ENCODE measurements around the gene DDX5.
A peak's percentile ranks its signal among the peaks of the same experiment; 100 is the strongest.

The DDX5 gene

GRCh38 chr17:64491994-64492393, 14.1 kb downstream of the DDX5 start:
- in situ Hi-C loops (cut with HindIII; ENCODE audit: low sequenced_read_pairs): loop anchor here (10.0 kb wide), 1 partner anchor 187 kb away; no protein-coding TSS in a partner anchor
- TF ChIP-seq CTCF (IDR thresholded peaks at IDR 0.05; ENCODE audit: low read depth, low read length, missing control alignments): no peak
- no peak overlapping the region for H3K4me3 ChIP-seq (ENCODE audit: low read depth, low read length)
- DNase-seq (ENCODE audit: low read depth): no peak

GRCh38 chr17:64491034-64491860, 14.8 kb downstream of the DDX5 start:
- no peak overlapping the region for H3K4me3 ChIP-seq (ENCODE audit: low read depth, low read length)
- TF ChIP-seq CTCF (IDR thresholded peaks at IDR 0.05; ENCODE audit: low read depth, low read length, missing control alignments): peak; percentile 74
- DNase-seq (ENCODE audit: low read depth): no peak
- in situ Hi-C loops (cut with HindIII; ENCODE audit: low sequenced_read_pairs): loop anchor here (10.0 kb wide), 1 partner anchor 186 kb away; no protein-coding TSS in a partner anchor

- H3K4me3 ChIP-seq (ENCODE audit: low read depth, low read length): no peak overlapping the region
- no peak for TF ChIP-seq CTCF (IDR thresholded peaks at IDR 0.05; ENCODE audit: low read depth, low read length, missing control alignments)
- no peak for DNase-seq (ENCODE audit: low read depth)
- in situ Hi-C loops (cut with HindIII; ENCODE audit: low sequenced_read_pairs): no loop called here
Observed at GRCh38 chr17:64488301-64488700, 17.8 kb downstream of the DDX5 start.

GRCh38 chr17:64484380-64484779, 21.7 kb downstream of the DDX5 start:
- in situ Hi-C loops (cut with HindIII; ENCODE audit: low sequenced_read_pairs): loop anchor here (5.0 kb wide), 1 partner anchor 57 kb away; no protein-coding TSS in a partner anchor
- no peak for DNase-seq (ENCODE audit: low read depth)
- TF ChIP-seq CTCF (IDR thresholded peaks at IDR 0.05; ENCODE audit: low read depth, low read length, missing control alignments): no peak
- H3K4me3 ChIP-seq (ENCODE audit: low read depth, low read length): no peak overlapping the region

DNA sequence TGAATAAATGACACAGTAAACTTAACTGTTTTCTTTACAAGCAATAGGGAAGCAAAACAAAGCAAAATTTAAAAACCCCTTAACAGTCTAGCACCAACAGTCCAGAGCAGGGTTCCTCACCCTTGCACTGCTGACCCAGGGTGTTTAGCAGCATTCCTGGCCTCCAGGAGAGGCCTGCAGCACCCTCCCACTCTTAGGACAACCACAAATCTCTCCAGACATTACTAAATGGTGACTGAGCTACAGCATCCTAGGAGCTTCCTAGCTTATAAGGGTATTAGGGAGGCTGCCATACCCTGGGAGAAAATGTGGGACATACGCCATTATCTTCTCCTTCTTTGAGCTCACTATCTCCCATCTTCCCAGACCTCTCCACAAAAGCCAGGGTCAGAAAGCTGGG, 25.1 kb downstream of the DDX5 start:
- H3K4me3 ChIP-seq (ENCODE audit: low read depth, low read length): no peak overlapping the region
- in situ Hi-C loops (cut with HindIII; ENCODE audit: low sequenced_read_pairs): loop anchor here (5.0 kb wide), 1 partner anchor 54 kb away; no protein-coding TSS in a partner anchor
- DNase-seq (ENCODE audit: low read depth): no peak
- TF ChIP-seq CTCF (IDR thresholded peaks at IDR 0.05; ENCODE audit: low read depth, low read length, missing control alignments): no peak

DNA sequence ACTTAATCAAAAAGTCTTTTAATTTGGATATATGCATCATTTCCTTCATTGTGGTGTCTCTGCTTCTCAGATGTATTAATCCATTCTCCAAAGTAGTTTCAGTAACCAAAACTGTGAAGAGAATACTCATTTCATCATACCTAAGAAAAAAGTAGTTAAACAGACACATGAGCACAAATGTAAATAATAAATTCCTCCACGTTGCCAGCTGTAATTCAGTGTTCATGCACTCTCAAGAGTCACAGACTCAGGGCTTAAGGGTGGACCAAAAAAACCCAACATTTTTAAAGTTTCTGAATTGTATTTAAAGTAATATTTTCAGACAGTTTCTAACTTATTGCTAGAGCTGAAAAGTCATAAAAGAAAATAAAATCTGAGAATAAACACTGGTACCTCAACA, 28.2 kb downstream of the DDX5 start:
- in situ Hi-C loops (cut with HindIII; ENCODE audit: low sequenced_read_pairs): no loop called here
- TF ChIP-seq CTCF (IDR thresholded peaks at IDR 0.05; ENCODE audit: low read depth, low read length, missing control alignments): no peak
- DNase-seq (ENCODE audit: low read depth): no peak

More for the DNA sequence above, 28.2 kb downstream of the DDX5 start:
- no peak overlapping the region for H3K4me3 ChIP-seq (ENCODE audit: low read depth, low read length)

Data from astrocyte of the cerebellum (primary cell).